K562 (cell line): ENCODE measurements around the gene ITGAL. TPM values are rescaled to one million over a fixed set of nuclear protein-coding genes. Genes with fewer than 3 reads are reported as not detected.

ENCODE experiments used
- BCL6 ChIP-seq: fragments of 250-450 bp; sonication (Bioruptor Pico); IDR thresholded peaks from 2 replicates; pipeline ENCODE4 v1.4.0; 2020
- IRF2 ChIP-seq: sonication (generic); formaldehyde crosslinking; IDR thresholded peaks from 2 replicates; pipeline ENCODE4 v1.8.1; 2022; ENCODE audit warnings: mild to moderate bottlenecking, missing genetic modification reagents
- NR3C1 ChIP-seq: sonication (generic); formaldehyde crosslinking; IDR thresholded peaks from 2 replicates; pipeline ENCODE4 v1.8.1; 2022; ENCODE audit warnings: missing genetic modification reagents
- POLR2B ChIP-seq: fragments of 450-650 bp; IDR thresholded peaks from 2 replicates; pipeline ENCODE4 v1.6.1; 2018; ENCODE audit warnings: low read depth; ENCODE audit not compliant: partially characterized antibody
- RBM14 ChIP-seq: fragments of 200-400 bp; formaldehyde crosslinking; IDR thresholded peaks from 2 replicates; pipeline ENCODE4 v1.6.1; 2018; ENCODE audit warnings: low read depth, mild to moderate bottlenecking, low read length, moderate library complexity, borderline replicate concordance; ENCODE audit not compliant: insufficient read depth
- RCOR1 ChIP-seq, 2 experiments: IDR thresholded peaks; 2 replicates each; pipeline ENCODE4 v1.6.1; 2012; ENCODE audit warnings: low read depth in 2 of 2, low read length in 2 of 2, borderline replicate concordance in 1 of 2, improper control_type of control experiment in 1 of 2
- RNF2 ChIP-seq: sonication (generic); IDR thresholded peaks from 2 replicates; pipeline ENCODE4 v1.6.1; 2016
- SRSF1 ChIP-seq: fragments of 200-400 bp; formaldehyde crosslinking; IDR thresholded peaks from 2 replicates; pipeline ENCODE4 v1.6.1; 2017; ENCODE audit warnings: mild to moderate bottlenecking, low read depth, low read length, moderate library complexity
- TFAM ChIP-seq: fragments of 250-450 bp; sonication (Bioruptor Pico); conservative IDR thresholded peaks from 2 replicates; pipeline ENCODE4 v1.5.0; 2021; ENCODE audit warnings: mild to moderate bottlenecking, moderate library complexity
- ZEB2 ChIP-seq: fragments of 450-650 bp; IDR thresholded peaks from 2 replicates; pipeline ENCODE4 v1.6.1; 2016
- ZNF124 ChIP-seq: sonication (generic); formaldehyde crosslinking; IDR thresholded peaks from 2 replicates; pipeline ENCODE4 v1.8.1; 2022; ENCODE audit warnings: missing genetic modification reagents
- ZNF644 ChIP-seq: fragments of 200-800 bp; sonication (Bioruptor generic); IDR thresholded peaks from 2 replicates; pipeline ENCODE4 v1.6.1; 2016; ENCODE audit warnings: low read depth, missing genetic modification characterization, missing compliant biosample characterization
- polyA plus RNA-seq, 8 experiments: library from polyadenylated mRNA; depleted of rRNA in 4 of 8; stranded (reverse) in 5 of 8; unstranded in 3 of 8; fragments of >200 nt; fragmentation: Nextera tagmentation in 2 of 8; fragmentation: Illumina TruSeq in 1 of 8; extraction: Ambion mirVana in 2 of 8; extraction: Trizol in 1 of 8; gene quantifications; 2 replicates each; pipeline versions ENCODE4 v1.2.1 to v1.2.3, GENCODE V29; 2011 to 2014; ENCODE audit warnings: inconsistent platforms in 1 of 8, missing spikeins in 1 of 8
- total RNA-seq, 7 experiments: library from RNA; depleted of rRNA in 6 of 7; stranded (reverse); fragments of >200 nt in 6 of 7; fragmentation: Illumina TruSeq in 2 of 7; extraction: Trizol in 2 of 7; gene quantifications; 2 replicates each; pipeline versions ENCODE4 v1.2.1 to v1.2.3, GENCODE V29; 2011 to 2021; ENCODE audit warnings: low replicate concordance in 1 of 7
- TF ChIP-seq, protein P1 (sequence below): conservative IDR thresholded peaks from 2 replicates; pipeline ENCODE4 v1.6.1; 2011; ENCODE audit warnings: low read depth, mild to moderate bottlenecking, low read length; ENCODE audit not compliant: control insufficient read depth
- TF ChIP-seq, protein P2 (sequence below): fragments of 450-650 bp; IDR thresholded peaks from 2 replicates; pipeline ENCODE4 v1.6.1; 2018; ENCODE audit not compliant: partially characterized antibody
- TF ChIP-seq, protein P3 (sequence below): fragments of 200-800 bp; sonication (Bioruptor generic); IDR thresholded peaks from 2 replicates; pipeline ENCODE4 v1.6.1; 2017; ENCODE audit warnings: missing genetic modification characterization, missing compliant biosample characterization
- TF ChIP-seq, protein P4 (sequence below): fragments of 450-650 bp; IDR thresholded peaks from 2 replicates; pipeline ENCODE4 v1.6.1; 2017; ENCODE audit warnings: antibody characterized with exemption, mild to moderate bottlenecking

Gene ITGAL
- total and polyA plus RNA-seq, 9 of the 15 experiments (the other 6 are each of a cell fraction or from before 2014, with no cell fraction given), result 0.01 to 0.53 TPM; not detected in 7

DNA sequence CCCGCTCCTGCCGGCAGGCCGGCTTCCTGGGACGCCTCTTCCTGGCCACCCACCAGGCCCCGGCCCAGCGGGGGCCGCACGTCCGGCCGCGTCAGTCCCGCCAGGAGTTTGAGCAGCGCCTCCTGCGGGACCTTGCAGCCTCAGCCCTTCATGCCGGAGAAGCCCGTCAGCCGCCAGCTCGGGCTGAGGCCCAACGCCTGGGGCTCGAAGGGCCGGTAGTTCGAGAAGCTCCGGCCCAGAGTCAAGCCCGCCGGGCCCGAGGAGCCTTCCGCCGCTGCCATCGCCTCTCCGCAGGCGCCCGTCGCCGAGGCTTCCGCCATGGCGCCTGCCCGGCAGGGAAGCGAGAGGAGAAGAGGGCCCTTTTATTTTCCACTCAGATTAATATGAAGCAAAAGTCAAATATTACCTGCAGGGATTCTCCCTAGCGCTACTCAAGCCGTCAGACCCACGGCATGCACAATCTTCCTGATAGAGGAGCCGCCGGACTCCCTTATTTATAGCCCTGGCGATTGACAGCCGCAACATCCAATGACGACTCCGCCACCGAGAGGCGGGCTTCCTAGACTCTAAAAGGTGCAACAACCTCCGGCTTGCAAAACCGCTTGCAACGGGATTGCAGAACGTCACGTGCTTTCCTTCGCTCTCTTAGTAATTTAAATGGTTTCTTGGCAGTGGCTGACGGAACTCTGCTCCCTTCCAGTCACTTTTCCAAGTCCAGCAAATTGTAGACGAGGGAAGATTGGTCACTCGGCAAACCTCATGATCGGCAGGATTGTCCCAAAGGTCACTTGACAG is 26.9 kb upstream of the ITGAL start, which contains the start of gene SEPHS2 (continued):
- TF ChIP-seq SRSF1 (no peak), RBM14 (peak; percentile 96; the same call in 1 of the 2 replicates), RCOR1 (IDR thresholded peaks at IDR 0.05; ENCODE audit: borderline replicate concordance in 1 of 2, low read depth in 2 of 2, low read length in 2 of 2) (peak in 1 of 2 experiments; percentile 38; a peak in 1 of 4 replicates), BCL6 (CRISPR knock-in tag) (no peak), POLR2B (peak; percentile 95), IRF2 (no peak), NR3C1 (CRISPR knock-in tag) (no peak), ZNF644 (tag) (peak; percentile 32; the same call in 1 of the 2 replicates), RNF2 (no peak; the same call in 1 of the 2 replicates), ZEB2 (0 out of 2 replicates have a peak, but pooled peaks have one; percentile 5), ZNF124 (CRISPR knock-in tag) (no peak), TFAM (CRISPR knock-in tag) (no peak)
- TF ChIP-seq, protein P1, sequence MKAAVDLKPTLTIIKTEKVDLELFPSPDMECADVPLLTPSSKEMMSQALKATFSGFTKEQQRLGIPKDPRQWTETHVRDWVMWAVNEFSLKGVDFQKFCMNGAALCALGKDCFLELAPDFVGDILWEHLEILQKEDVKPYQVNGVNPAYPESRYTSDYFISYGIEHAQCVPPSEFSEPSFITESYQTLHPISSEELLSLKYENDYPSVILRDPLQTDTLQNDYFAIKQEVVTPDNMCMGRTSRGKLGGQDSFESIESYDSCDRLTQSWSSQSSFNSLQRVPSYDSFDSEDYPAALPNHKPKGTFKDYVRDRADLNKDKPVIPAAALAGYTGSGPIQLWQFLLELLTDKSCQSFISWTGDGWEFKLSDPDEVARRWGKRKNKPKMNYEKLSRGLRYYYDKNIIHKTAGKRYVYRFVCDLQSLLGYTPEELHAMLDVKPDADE, result peak; percentile 76
- TF ChIP-seq, protein P2, sequence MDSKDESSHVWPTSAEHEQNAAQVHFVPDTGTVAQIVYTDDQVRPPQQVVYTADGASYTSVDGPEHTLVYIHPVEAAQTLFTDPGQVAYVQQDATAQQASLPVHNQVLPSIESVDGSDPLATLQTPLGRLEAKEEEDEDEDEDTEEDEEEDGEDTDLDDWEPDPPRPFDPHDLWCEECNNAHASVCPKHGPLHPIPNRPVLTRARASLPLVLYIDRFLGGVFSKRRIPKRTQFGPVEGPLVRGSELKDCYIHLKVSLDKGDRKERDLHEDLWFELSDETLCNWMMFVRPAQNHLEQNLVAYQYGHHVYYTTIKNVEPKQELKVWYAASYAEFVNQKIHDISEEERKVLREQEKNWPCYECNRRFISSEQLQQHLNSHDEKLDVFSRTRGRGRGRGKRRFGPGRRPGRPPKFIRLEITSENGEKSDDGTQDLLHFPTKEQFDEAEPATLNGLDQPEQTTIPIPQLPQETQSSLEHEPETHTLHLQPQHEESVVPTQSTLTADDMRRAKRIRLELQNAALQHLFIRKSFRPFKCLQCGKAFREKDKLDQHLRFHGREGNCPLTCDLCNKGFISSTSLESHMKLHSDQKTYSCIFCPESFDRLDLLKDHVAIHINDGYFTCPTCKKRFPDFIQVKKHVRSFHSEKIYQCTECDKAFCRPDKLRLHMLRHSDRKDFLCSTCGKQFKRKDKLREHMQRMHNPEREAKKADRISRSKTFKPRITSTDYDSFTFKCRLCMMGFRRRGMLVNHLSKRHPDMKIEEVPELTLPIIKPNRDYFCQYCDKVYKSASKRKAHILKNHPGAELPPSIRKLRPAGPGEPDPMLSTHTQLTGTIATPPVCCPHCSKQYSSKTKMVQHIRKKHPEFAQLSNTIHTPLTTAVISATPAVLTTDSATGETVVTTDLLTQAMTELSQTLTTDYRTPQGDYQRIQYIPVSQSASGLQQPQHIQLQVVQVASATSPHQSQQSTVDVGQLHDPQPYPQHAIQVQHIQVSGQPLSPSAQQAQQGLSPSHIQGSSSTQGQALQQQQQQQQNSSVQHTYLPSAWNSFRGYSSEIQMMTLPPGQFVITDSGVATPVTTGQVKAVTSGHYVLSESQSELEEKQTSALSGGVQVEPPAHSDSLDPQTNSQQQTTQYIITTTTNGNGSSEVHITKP, result no peak
- TF ChIP-seq, protein P3, sequence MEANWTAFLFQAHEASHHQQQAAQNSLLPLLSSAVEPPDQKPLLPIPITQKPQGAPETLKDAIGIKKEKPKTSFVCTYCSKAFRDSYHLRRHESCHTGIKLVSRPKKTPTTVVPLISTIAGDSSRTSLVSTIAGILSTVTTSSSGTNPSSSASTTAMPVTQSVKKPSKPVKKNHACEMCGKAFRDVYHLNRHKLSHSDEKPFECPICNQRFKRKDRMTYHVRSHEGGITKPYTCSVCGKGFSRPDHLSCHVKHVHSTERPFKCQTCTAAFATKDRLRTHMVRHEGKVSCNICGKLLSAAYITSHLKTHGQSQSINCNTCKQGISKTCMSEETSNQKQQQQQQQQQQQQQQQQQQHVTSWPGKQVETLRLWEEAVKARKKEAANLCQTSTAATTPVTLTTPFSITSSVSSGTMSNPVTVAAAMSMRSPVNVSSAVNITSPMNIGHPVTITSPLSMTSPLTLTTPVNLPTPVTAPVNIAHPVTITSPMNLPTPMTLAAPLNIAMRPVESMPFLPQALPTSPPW, result peak; percentile 58
- TF ChIP-seq, protein P4, sequence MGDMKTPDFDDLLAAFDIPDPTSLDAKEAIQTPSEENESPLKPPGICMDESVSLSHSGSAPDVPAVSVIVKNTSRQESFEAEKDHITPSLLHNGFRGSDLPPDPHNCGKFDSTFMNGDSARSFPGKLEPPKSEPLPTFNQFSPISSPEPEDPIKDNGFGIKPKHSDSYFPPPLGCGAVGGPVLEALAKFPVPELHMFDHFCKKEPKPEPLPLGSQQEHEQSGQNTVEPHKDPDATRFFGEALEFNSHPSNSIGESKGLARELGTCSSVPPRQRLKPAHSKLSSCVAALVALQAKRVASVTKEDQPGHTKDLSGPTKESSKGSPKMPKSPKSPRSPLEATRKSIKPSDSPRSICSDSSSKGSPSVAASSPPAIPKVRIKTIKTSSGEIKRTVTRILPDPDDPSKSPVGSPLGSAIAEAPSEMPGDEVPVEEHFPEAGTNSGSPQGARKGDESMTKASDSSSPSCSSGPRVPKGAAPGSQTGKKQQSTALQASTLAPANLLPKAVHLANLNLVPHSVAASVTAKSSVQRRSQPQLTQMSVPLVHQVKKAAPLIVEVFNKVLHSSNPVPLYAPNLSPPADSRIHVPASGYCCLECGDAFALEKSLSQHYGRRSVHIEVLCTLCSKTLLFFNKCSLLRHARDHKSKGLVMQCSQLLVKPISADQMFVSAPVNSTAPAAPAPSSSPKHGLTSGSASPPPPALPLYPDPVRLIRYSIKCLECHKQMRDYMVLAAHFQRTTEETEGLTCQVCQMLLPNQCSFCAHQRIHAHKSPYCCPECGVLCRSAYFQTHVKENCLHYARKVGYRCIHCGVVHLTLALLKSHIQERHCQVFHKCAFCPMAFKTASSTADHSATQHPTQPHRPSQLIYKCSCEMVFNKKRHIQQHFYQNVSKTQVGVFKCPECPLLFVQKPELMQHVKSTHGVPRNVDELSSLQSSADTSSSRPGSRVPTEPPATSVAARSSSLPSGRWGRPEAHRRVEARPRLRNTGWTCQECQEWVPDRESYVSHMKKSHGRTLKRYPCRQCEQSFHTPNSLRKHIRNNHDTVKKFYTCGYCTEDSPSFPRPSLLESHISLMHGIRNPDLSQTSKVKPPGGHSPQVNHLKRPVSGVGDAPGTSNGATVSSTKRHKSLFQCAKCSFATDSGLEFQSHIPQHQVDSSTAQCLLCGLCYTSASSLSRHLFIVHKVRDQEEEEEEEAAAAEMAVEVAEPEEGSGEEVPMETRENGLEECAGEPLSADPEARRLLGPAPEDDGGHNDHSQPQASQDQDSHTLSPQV, result peak; percentile 93
